Activated CD4-positive, alpha-beta T cell treated with anti-CD3 and anti-CD28 coated beads, Interleukin-2, amount 50 U/mL, for 16 hours (primary cell): Measurements from ENCODE around the gene WDR1.

Experiments used
- DNase-seq: peaks from one replicate; pipeline ENCODE4 v3.0.0-alpha.2; 2020

The WDR1 gene

GRCh38 chr4:10066206-10066605 is 50.4 kb downstream of the WDR1 start:
- no peak for DNase-seq

- DNase-seq, result no peak
Measured at GRCh38 chr4:10063544-10064300, 52.9 kb downstream of the WDR1 start.

- DNase-seq, result no peak
Measured at GRCh38 chr4:10061650-10062415, 54.8 kb downstream of the WDR1 start.

DNA sequence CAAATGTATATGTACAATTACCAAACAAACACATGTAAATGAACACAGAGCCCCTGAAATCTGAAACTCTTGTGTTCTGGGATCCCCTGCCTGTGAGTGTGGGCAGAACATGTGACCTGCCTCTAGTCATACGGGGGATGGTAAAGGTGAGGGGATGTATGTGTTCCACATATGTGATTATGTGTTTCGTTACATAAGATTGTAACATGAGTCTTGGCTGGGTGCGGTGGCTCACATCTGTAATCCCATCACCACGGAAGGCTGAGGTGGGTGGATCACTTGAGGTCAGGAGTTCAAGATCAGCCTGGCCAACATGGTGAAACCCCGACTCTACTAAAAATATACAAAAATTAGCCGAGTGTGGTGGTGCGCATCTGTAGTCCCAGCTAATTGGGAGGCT is 58.2 kb downstream of the WDR1 start:
- no peak for DNase-seq

GRCh38 chr4:10057023-10057395 is 59.6 kb downstream of the WDR1 start:
- no peak for DNase-seq

GRCh38 chr4:10056334-10057022 is 60.1 kb downstream of the WDR1 start:
- no peak for DNase-seq

- no peak for DNase-seq
Measured at GRCh38 chr4:10055871-10056270, 60.7 kb downstream of the WDR1 start.

- DNase-seq, result no peak
Measured at GRCh38 chr4:10054571-10055041, 62.0 kb downstream of the WDR1 start.

DNA sequence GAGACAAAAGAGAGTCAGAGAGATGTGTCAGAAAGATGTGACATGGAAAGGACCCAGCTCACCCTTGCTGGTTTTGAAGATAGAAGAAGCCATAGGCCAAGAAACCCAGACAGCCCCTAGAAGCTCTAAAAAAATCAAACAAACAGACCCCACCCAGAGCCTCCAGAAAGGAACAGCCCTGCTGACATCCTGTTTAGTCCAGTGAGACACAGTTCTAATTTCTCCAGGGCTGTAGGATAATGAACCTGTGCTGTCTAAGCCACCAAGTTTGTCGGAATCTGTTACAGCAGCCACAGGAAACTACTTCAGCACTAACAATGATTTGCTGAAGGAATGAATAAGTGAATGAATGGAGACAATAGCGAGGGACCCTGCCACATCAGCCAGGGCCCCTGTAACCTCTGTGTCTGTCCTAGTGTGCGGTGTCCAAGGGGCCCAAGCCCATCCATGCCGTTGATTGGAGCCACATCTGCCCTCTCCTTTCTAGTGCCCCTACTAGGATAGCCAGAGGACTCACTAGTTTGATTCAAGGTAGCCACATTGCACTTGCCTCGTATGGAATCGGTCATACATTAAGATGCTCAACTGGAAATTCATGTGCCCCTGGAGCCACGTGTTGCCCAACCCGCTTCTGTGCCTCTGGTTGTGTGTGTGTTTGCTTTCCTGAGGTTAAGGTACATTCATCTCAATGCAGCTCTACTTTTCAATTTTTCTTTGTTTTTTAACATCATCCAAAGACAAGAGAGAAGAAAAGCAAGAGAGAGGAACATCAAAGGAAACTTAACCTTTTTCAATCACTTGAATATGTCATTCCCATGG is 62.8 kb downstream of the WDR1 start:
- no peak for DNase-seq

DNA sequence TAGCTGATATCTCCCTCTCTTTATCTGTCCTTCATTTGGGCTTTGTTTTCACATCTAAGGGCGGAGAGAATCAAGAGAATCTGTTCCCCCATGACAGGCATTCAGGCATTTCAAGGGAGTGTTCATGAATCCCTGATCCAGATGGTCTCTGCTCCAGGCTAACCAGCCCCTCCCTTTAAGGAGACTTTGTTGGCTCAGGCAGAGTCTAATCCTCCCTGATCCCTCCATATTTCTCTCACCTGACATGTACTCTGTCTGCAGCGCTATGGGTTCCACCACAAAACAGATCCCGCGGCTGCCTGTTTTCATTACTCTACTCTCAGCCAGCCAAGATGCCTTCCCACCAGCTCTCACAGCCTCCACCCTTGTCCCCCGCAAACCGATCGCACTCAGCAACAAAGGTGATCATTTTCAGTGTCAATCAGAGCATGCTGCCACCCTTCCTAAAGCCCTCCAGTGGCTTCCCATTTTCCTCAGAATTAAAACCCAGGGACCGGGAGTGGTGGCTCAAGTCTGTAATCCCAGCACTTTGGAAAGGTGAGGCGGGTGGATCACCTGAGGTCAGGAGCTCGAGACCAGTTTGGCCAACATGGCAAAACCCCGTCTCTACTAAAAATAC is 65.0 kb downstream of the WDR1 start:
- DNase-seq, result no peak

DNA sequence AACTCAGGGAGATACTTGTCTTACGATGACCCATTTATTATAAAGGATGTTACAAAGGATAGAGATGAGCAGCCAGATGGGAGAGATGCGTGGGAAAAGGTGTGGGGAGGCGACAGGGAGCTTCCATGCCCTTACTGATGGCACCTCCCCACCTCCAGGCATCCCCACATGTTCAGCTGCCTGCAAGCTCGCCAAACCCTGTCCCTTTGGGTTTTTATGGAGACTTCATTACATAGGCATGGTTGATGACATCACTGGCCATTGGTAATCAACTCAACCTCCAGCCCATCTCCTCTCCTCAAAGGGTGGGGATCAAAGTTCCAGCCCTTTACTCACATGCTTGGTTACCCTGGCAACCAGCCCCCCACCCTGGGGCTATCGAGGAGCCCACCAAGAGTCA is 65.9 kb downstream of the WDR1 start:
- DNase-seq, result no peak

GRCh38 chr4:10050261-10050661 is 66.3 kb downstream of the WDR1 start:
- no peak for DNase-seq

DNA sequence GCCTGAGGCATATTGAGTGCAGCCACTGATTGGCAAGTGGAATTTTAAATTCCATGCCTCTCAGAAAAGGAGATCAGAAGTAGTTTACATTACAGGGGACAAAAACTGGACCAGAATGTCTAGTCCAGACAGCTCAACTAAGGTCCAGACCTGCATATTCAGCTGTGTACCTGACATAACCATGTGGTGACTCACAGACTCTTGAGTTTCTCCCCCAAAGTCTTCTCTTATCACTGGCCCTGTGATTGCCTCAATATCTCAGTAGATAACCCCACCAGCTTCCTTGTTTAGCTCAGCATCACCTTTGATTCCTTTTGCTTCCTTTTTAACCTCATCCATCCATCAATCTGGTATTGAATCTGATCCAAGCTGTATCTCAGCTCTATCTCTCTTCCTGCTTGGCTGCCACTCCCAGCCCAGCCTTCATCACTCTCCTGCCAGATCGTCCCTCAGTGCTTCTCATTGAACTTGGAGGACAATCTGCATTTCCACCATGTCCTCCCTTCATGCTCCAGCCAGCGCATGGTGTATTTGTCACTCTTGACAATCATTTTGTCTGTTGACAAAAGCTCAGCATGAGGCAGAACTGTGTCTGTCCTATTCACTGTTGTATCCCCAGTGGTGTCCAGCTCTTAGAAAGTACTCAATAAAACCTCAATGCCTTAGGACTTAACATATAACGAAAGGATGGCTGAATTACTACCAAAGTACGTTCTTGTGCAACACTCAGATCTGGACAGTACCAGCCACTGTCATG is 67.5 kb downstream of the WDR1 start:
- no peak for DNase-seq

- DNase-seq, result no peak
Measured at GRCh38 chr4:10047967-10048366, 68.6 kb downstream of the WDR1 start.

- no peak for DNase-seq
Measured at GRCh38 chr4:10046471-10046870, 70.1 kb downstream of the WDR1 start.

DNA sequence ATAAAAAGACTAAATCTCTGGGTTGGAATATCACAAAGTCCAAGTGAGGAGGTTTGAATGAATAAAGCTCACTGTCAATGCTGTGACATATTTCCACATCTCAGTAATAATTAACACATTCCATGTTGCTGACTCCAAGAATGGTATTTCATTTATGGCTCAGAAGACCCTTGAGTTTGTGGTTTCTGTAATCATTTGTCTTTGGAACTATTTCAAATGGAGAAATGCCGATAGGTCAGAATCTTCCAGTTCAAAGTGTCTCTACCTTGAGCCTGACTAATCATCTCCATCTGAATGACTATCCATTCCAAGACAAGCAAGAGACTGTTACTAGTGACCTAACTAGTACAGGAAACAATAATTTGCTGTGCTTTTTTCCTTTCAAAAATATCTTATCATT is 71.1 kb downstream of the WDR1 start:
- no peak for DNase-seq

- DNase-seq, result no peak
Measured at GRCh38 chr4:10041036-10041435, 75.6 kb downstream of the WDR1 start.

DNA sequence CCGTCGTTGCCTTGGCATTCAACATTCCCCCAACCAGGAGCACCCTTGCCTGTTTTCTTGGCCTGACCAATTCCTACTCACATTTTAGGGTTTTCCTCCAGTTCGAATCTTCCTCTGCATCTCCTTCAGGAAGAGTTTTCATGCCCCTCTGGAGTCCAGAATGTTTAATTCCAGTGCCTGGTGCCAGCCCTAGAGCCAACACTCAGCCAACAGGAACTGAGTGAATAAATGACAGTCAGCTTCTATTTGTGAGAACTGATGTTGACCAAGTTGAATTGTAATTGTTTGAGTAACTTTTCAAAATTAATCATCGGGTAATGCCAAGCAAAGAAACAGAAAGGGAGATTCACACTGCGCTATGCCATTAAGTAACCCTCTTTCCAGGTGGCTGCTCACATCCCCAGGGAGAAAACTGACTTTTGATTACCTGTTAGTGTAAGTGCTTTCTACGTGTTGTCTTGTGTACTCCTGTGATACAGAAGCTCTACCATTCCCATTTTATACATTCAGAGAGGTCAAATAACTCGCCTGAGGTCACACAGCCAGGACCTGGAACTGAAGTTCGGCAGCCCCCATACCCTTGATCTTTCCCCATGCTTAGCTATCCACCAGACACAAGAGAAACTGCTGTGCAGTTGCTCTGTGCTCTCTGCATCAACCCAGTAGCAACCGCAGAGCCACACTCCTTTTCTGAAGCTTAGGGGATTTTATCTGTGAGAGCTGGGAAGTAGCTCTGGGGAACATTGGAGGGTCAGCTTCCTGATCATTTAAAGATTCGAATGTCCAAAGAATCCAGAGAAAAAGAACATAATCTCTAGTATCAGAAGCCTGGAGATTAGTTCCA is 76.3 kb downstream of the WDR1 start:
- DNase-seq, result no peak

GRCh38 chr4:10036807-10037342 is 79.7 kb downstream of the WDR1 start:
- DNase-seq, result no peak

GRCh38 chr4:10035130-10035529 is 81.5 kb downstream of the WDR1 start:
- no peak for DNase-seq
